Activated CD4-positive, alpha-beta T cell treated with anti-CD3 and anti-CD28 coated beads for 36 hours (primary cell): ENCODE results near the gene SAC3D1. TPM values are rescaled to one million over a fixed set of nuclear protein-coding genes. Genes with fewer than 3 reads are reported as not detected.

Experiments
- ATAC-seq: fragments of 200-7000 bp; cut with Tn5 transposase; one replicate; pipeline ENCODE4 v1.10.0; 2021; ENCODE audit warnings: mild to moderate bottlenecking, moderate library complexity
- CTCF ChIA-PET: fragments of 350-600 bp; sonication (Branson Sonifier 250); formaldehyde crosslinking; loops from one replicate; lab custom pipeline; 2021; ENCODE audit warnings: antibody characterized with exemption; lab: Charles Lee
- POLR2A ChIA-PET: fragments of 350-600 bp; sonication (Branson Sonifier 250); formaldehyde crosslinking; loops from one replicate; lab custom pipeline; 2021; ENCODE audit warnings: antibody characterized with exemption, inconsistent platforms; lab: Charles Lee
- DNase-seq: peaks from one replicate; pipeline ENCODE4 v3.0.0-alpha.2; 2020
- H3K27ac Mint-ChIP-seq: one replicate; pipeline ENCODE4 v1.8.0; 2021; ENCODE audit warnings: mixed read lengths
- H3K27me3 Mint-ChIP-seq: one replicate; pipeline ENCODE4 v1.8.0; 2021; ENCODE audit warnings: mixed read lengths
- H3K36me3 Mint-ChIP-seq: one replicate; pipeline ENCODE4 v1.8.0; 2021; ENCODE audit warnings: low read depth, mixed read lengths
- H3K4me1 Mint-ChIP-seq: one replicate; pipeline ENCODE4 v1.8.0; 2021; ENCODE audit warnings: mixed read lengths
- H3K4me3 Mint-ChIP-seq: one replicate; pipeline ENCODE4 v1.8.0; 2021; ENCODE audit warnings: mild to moderate bottlenecking, moderate library complexity, mixed read lengths
- H3K9me3 Mint-ChIP-seq: one replicate; pipeline ENCODE4 v1.8.0; 2021; ENCODE audit warnings: low read depth, mixed read lengths
- intact Hi-C, 2 experiments: fragments of 100-400 bp; cut with DNase I in 1 of 2; cut with micrococcal nuclease in 1 of 2; formaldehyde crosslinking; loops; one replicate each; pipeline versions ENCODE4 v1.14.2 to v1.15.1; 2022 to 2024; cut with DNase I, micrococcal nuclease
- total RNA-seq, 2 experiments: library from RNA; stranded (reverse); gene quantifications; one replicate each; pipeline ENCODE4 v1.2.3, GENCODE V29; 2021

SAC3D1 gene
- total RNA-seq, 2 experiments from 2014 or later: 10.5 to 12.1 TPM

GRCh38 chr11:65008016-65008415 lies 33.0 kb upstream of the SAC3D1 start:
- intact Hi-C loops: no loop called here
- Mint-ChIP-seq H3K27me3 (no peaks in the 10 kb centered on the region), H3K9me3 (no peaks in the 10 kb centered on the region), H3K36me3 (no peaks in the 10 kb centered on the region), H3K27ac (no peak overlapping the region), H3K4me1 (peaks cover 3% of the 10 kb centered on the region), H3K4me3 (no peak overlapping the region)
- CTCF ChIA-PET: no interaction called here
- POLR2A ChIA-PET: no interaction called here
- ATAC-seq (no peak), DNase-seq (no peak)

GRCh38 chr11:65008873-65009272 lies 32.1 kb upstream of the SAC3D1 start:
- Mint-ChIP-seq H3K4me3 (no peak overlapping the region), H3K9me3 (no peaks in the 10 kb centered on the region), H3K36me3 (no peaks in the 10 kb centered on the region), H3K27ac (no peak overlapping the region), H3K27me3 (no peaks in the 10 kb centered on the region), H3K4me1 (peaks cover 8% of the 10 kb centered on the region)
- CTCF ChIA-PET: interaction anchor here (0.6 kb wide), 1 partner anchor 168 kb away, joined by 3 read pairs; no protein-coding TSS in a partner anchor
- intact Hi-C loops: no loop called here
- DNase-seq (no peak), ATAC-seq (no peak)
- POLR2A ChIA-PET: interaction anchor here (0.6 kb wide), 1 partner anchor 892 kb away, joined by 5 read pairs; no protein-coding TSS in a partner anchor

GRCh38 chr11:65013130-65013887 lies 27.7 kb upstream of the SAC3D1 start:
- Mint-ChIP-seq H3K27ac (peak overlapping the region; percentile 96), H3K4me3 (peak overlapping the region; percentile 83), H3K9me3 (no peaks in the 10 kb centered on the region), H3K36me3 (peaks cover 14% of the 10 kb centered on the region), H3K27me3 (no peaks in the 10 kb centered on the region), H3K4me1 (peaks cover 25% of the 10 kb centered on the region)
- POLR2A ChIA-PET: interaction anchor here (0.6 kb wide), 1 partner anchor 252 kb away, joined by 4 read pairs; no protein-coding TSS in a partner anchor
- peak; percentile 96 for DNase-seq
- ATAC-seq: peak; percentile 87
- intact Hi-C loops: loop anchor here (1.0 to 5.0 kb wide), 10 partner anchors 27 to 304 kb away; partner anchors contain the start of genes ATG2A (in 2 of the 2), VPS51 (in 2 of the 2), ZNHIT2 (in 2 of the 2) and POLA2 (in 1 of the 2)
- CTCF ChIA-PET: interaction anchor here (0.6 to 3.1 kb wide), 28 partner anchors 11 to 1813 kb away, joined by 3 to 41 read pairs (median 4); partner anchors contain the start of genes BATF2, CDC42BPG, MAJIN and SNX15

GRCh38 chr11:65013888-65014725 lies 26.9 kb upstream of the SAC3D1 start, which contains the start of gene ARL2:
Gene ARL2 (plus strand): TSS chr11:65014160. CDS start chr11:65014208, 48 bp downstream.
- peak; percentile 90 for DNase-seq
- H3K9me3 Mint-ChIP-seq: no peaks in the 10 kb centered on the region
- CTCF ChIA-PET: interaction anchor here (0.6 to 3.1 kb wide), 25 partner anchors 13 to 307 kb away, joined by 3 to 41 read pairs (median 3); partner anchors contain the start of genes BATF2, CDC42BPG, MAJIN and SF1
- no peaks in the 10 kb centered on the region for H3K27me3 Mint-ChIP-seq
- H3K27ac Mint-ChIP-seq: peak within 1 kb of the TSS; percentile 96
- peaks cover 25% of the 10 kb centered on the region for H3K4me1 Mint-ChIP-seq
- POLR2A ChIA-PET: interaction anchor here (0.6 kb wide), 2 partner anchors 27 to 253 kb away, joined by 3 to 4 read pairs; partner anchors contain the start of gene SAC3D1
- ATAC-seq: peak; percentile 74
- intact Hi-C loops: loop anchor here (1.0 to 5.0 kb wide), 17 partner anchors 13 to 303 kb away; partner anchors contain the start of genes ATG2A (in 2 of the 2), SAC3D1 (in 2 of the 2), SNX15 (in 2 of the 2) and VPS51 (in 2 of the 2)
- H3K4me3 Mint-ChIP-seq: peak within 1 kb of the TSS; percentile 86
- peaks cover 16% of the 10 kb centered on the region for H3K36me3 Mint-ChIP-seq

GRCh38 chr11:65014726-65015227 lies 26.2 kb upstream of the SAC3D1 start:
- peak; percentile 11 for ATAC-seq
- ChIA-PET CTCF (interaction anchor here (0.6 to 3.1 kb wide), 27 partner anchors 12 to 308 kb away, joined by 3 to 41 read pairs (median 3); partner anchors contain the start of genes BATF2, CDC42BPG, SF1 and SNX15), POLR2A (interaction anchor here (0.6 kb wide), 1 partner anchor 26 kb away, joined by 3 read pairs; the partner anchor contains the start of gene SAC3D1)
- Mint-ChIP-seq H3K4me3 (peak overlapping the region; percentile 86), H3K27ac (peak overlapping the region; percentile 94), H3K27me3 (no peaks in the 10 kb centered on the region), H3K4me1 (peaks cover 25% of the 10 kb centered on the region), H3K36me3 (peaks cover 21% of the 10 kb centered on the region), H3K9me3 (no peaks in the 10 kb centered on the region)
- DNase-seq: no peak
- intact Hi-C loops: loop anchor here (1.0 to 5.0 kb wide), 11 partner anchors 13 to 303 kb away; partner anchors contain the start of genes SNX15 (in 2 of the 2), ATG2A (in 1 of the 2), CAPN1 (in 1 of the 2) and CDCA5 (in 1 of the 2)

DNA sequence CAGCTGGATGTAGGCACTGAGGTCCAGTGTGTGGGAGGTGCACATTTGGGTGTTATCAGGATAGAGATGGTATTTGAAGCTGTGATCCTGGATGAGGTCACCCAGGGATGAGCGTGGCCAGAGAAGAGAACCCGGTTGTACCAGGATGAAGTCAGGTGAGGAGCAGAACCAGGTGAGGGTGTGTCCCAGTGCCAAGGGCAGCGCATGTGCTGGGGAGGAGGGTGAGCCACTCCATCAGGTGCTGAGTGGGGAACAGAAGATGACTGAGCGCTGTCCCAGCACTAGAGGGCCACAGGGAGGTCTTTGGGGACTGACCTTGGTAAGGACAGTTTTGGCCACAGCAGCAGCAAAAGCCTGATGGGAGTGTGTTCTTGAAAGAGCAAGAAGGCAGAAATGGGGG lies 24.3 kb upstream of the SAC3D1 start:
- POLR2A ChIA-PET: no interaction called here
- H3K27ac Mint-ChIP-seq: no peak overlapping the region
- peaks cover 22% of the 10 kb centered on the region for H3K36me3 Mint-ChIP-seq

GRCh38 chr11:65017937-65018336 lies 23.1 kb upstream of the SAC3D1 start:
- CTCF ChIA-PET: interaction anchor here (1.0 to 1.5 kb wide), 2 partner anchors 9 to 11 kb away, joined by 3 to 4 read pairs; partner anchors contain the start of gene SNX15
- Mint-ChIP-seq H3K27ac (no peak overlapping the region), H3K9me3 (no peaks in the 10 kb centered on the region), H3K4me1 (peaks cover 23% of the 10 kb centered on the region), H3K36me3 (peaks cover 25% of the 10 kb centered on the region), H3K4me3 (no peak overlapping the region), H3K27me3 (no peaks in the 10 kb centered on the region)
- POLR2A ChIA-PET: no interaction called here
- ATAC-seq (no peak), DNase-seq (no peak)
- intact Hi-C loops: no loop called here

More for the DNA sequence above, 24.3 kb upstream of the SAC3D1 start:
- no peaks in the 10 kb centered on the region for H3K9me3 Mint-ChIP-seq
- no peaks in the 10 kb centered on the region for H3K27me3 Mint-ChIP-seq
- H3K4me1 Mint-ChIP-seq: peaks cover 25% of the 10 kb centered on the region
- H3K4me3 Mint-ChIP-seq: no peak overlapping the region
- CTCF ChIA-PET: no interaction called here
- intact Hi-C loops: no loop called here
- no peak for ATAC-seq
- no peak for DNase-seq

DNA sequence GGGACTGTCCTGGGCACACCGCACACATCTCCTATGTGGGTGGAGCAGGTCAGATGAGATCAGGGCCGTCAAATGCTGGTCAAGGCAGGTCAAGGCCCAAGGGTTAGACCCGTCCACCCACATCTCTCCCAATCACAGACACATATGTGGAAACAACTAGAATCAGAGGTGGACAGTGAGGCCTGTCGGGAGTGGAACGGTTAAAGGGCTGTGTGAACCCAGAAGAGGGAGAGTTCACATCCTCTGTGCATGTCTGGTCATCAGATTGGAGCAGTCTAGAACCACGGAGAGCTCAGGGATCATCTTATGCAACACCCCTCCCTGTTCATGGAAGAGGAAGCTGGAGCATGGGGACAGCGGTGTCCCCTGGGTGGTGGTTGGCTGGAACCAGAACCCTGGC lies 21.2 kb upstream of the SAC3D1 start:
- POLR2A ChIA-PET: no interaction called here
- Mint-ChIP-seq H3K9me3 (no peaks in the 10 kb centered on the region), H3K4me3 (no peak overlapping the region), H3K36me3 (peaks cover 25% of the 10 kb centered on the region), H3K27me3 (no peaks in the 10 kb centered on the region), H3K4me1 (peaks cover 17% of the 10 kb centered on the region), H3K27ac (no peak overlapping the region)
- DNase-seq (no peak), ATAC-seq (no peak)
- CTCF ChIA-PET: interaction anchor here (0.6 kb wide), 2 partner anchors 75 to 204 kb away, joined by 3 read pairs; no protein-coding TSS in a partner anchor
- intact Hi-C loops: no loop called here

- Mint-ChIP-seq H3K4me3 (no peak overlapping the region), H3K27me3 (no peaks in the 10 kb centered on the region), H3K4me1 (peaks cover 11% of the 10 kb centered on the region), H3K27ac (no peak overlapping the region), H3K9me3 (no peaks in the 10 kb centered on the region), H3K36me3 (peaks cover 25% of the 10 kb centered on the region)
- no peak for DNase-seq
- intact Hi-C loops: no loop called here
- ChIA-PET CTCF (no interaction called here), POLR2A (no interaction called here)
- ATAC-seq: no peak
Observed at GRCh38 chr11:65021003-65021402, 20.0 kb upstream of the SAC3D1 start.

- CTCF ChIA-PET: interaction anchor here (0.5 to 0.6 kb wide), 2 partner anchors 11 to 132 kb away, joined by 3 to 4 read pairs; no protein-coding TSS in a partner anchor
- DNase-seq (no peak), ATAC-seq (no peak)
- Mint-ChIP-seq H3K36me3 (peaks cover 22% of the 10 kb centered on the region), H3K27ac (no peak overlapping the region), H3K27me3 (no peaks in the 10 kb centered on the region), H3K9me3 (no peaks in the 10 kb centered on the region), H3K4me1 (peaks cover 6% of the 10 kb centered on the region), H3K4me3 (no peak overlapping the region)
- intact Hi-C loops: no loop called here
- POLR2A ChIA-PET: no interaction called here
Observed at GRCh38 chr11:65021509-65021908, 19.5 kb upstream of the SAC3D1 start.
